Measurements from ENCODE around the gene TASL.

DNA sequence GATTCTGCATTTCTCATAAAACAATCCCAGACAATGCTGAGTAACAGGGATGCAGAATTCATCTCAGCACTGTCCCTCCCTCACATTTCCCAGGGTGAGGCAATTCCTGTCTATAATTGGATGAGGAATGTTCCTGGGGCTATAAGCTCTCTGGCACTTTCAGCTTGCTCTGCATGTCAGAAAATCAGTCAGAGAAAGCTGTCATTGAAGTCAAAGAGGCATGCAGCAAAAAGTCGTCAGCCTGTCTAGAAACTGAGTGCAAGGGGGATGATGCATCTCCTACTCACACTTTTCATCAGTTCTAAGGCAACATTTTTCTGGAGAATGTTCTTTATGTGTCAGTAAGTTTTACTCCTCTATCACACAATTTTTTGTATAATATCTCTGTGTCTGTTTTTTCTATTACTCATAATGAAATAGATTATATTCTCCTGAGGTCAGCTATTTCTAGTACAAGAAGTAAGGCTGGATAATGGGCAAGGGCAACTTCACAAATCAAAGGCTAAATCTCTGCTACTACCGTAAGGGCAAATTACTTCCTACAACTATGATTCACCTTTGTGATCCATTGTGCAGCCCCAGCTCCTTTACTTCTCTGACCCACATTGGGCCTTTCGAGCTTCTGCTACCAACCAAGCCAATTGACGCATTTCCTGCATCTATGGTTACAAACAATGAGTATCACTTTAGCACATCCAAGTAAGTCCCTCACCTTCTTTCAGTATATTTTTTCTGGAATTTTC lies 56.0 kb downstream of the TASL start:
- TF ChIP-seq, protein P1, sequence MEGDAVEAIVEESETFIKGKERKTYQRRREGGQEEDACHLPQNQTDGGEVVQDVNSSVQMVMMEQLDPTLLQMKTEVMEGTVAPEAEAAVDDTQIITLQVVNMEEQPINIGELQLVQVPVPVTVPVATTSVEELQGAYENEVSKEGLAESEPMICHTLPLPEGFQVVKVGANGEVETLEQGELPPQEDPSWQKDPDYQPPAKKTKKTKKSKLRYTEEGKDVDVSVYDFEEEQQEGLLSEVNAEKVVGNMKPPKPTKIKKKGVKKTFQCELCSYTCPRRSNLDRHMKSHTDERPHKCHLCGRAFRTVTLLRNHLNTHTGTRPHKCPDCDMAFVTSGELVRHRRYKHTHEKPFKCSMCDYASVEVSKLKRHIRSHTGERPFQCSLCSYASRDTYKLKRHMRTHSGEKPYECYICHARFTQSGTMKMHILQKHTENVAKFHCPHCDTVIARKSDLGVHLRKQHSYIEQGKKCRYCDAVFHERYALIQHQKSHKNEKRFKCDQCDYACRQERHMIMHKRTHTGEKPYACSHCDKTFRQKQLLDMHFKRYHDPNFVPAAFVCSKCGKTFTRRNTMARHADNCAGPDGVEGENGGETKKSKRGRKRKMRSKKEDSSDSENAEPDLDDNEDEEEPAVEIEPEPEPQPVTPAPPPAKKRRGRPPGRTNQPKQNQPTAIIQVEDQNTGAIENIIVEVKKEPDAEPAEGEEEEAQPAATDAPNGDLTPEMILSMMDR (IDR thresholded peaks at IDR 0.05): no peak
- TF ChIP-seq POLR2A (IDR thresholded peaks at IDR 0.05) (no peak), EP300 (IDR thresholded peaks at IDR 0.05) (no peak), POLR2AphosphoS5 (IDR thresholded peaks at IDR 0.05) (no peak)
